H7 (cell line): ENCODE measurements around the gene HNRNPUL2. TPM values are rescaled to one million over a fixed set of nuclear protein-coding genes. Genes with fewer than 3 reads are reported as not detected.
"Not testable (repeated sequence)": the region's sequence is repeated elsewhere in the genome, so short reads cannot be mapped to it uniquely, and the experiment has no call there.

Source experiments
- DNase-seq: peaks from one replicate; pipeline ENCODE4 v3.0.0; 2012
- H3K27me3 ChIP-seq: 2 replicates; pipeline ENCODE4 v1.6.0; 2011; ENCODE audit warnings: mild to moderate bottlenecking, low read length; ENCODE audit not compliant: control insufficient read depth, insufficient read depth
- H3K36me3 ChIP-seq: replicated peaks from 2 replicates; pipeline ENCODE4 v1.5.1; 2011; ENCODE audit warnings: low read length; ENCODE audit not compliant: control insufficient read depth, insufficient read depth
- H3K4me3 ChIP-seq: 2 replicates; pipeline ENCODE4 v1.5.1; 2011; ENCODE audit warnings: low read depth, mild to moderate bottlenecking, control low read depth, low read length, moderate library complexity; ENCODE audit not compliant: insufficient read depth
- total RNA-seq: library from RNA; depleted of rRNA; stranded (reverse); fragments of >200 nt; shearing (Covaris generic); gene quantifications from 2 replicates; pipeline ENCODE4 v1.2.3, GENCODE V29; 2014

The HNRNPUL2 gene
- total RNA-seq, 1 experiment from 2014 or later = 7.3 TPM

- no peaks in the 10 kb centered on the region for H3K27me3 ChIP-seq
- no peak for DNase-seq
- H3K36me3 ChIP-seq = peaks cover 16% of the 10 kb centered on the region
- H3K4me3 ChIP-seq = no peak overlapping the region
Measured at GRCh38 chr11:62747475-62748160, 20.4 kb upstream of the HNRNPUL2 start.

GRCh38 chr11:62737196-62737595, 9.9 kb upstream of the HNRNPUL2 start:
- no peaks in the 10 kb centered on the region for H3K27me3 ChIP-seq
- peaks cover 11% of the 10 kb centered on the region for H3K36me3 ChIP-seq
- no peak for DNase-seq
- no peak overlapping the region for H3K4me3 ChIP-seq

DNA sequence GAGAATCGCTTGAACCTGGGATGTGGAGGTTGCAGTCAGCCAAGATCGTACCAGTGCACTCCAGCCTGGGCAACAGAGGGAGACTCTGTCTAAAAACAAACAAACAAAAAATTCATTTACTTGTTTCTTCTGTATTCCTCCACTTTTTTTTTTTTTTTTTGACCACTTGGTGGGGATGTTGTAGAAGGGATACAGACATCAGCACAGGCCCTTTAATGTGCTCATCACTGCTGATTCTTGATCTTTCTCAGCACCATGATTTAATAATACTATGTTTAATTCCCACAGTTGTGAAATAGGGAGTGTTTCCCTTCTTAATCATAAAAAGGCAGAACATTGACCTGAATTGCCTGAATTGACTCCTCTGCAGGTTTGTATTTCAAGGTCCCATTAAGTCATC, 5.6 kb upstream of the HNRNPUL2 start:
- Histone ChIP-seq H3K27me3 (no peaks in the 10 kb centered on the region), H3K36me3 (peaks cover 6% of the 10 kb centered on the region), H3K4me3 (no peak overlapping the region)
- DNase-seq = no peak

GRCh38 chr11:62730076-62730475, 2.8 kb upstream of the HNRNPUL2 start:
- not testable (repeated sequence) for H3K36me3 ChIP-seq, DNase-seq, H3K27me3 ChIP-seq, H3K4me3 ChIP-seq

- Histone ChIP-seq H3K36me3 (peaks cover 9% of the 10 kb centered on the region), H3K4me3 (peak within 1 kb of the TSS; percentile 99), H3K27me3 (no peaks in the 10 kb centered on the region)
- DNase-seq = peak; percentile 87
Measured at GRCh38 chr11:62728171-62728988, 1.1 kb upstream of the HNRNPUL2 start, which contains the start of gene TTC9C. Gene TTC9C (plus strand): TSS chr11:62728486. CDS start chr11:62728849, 363 bp downstream.

- Histone ChIP-seq H3K4me3 (peak overlapping the region; percentile 99), H3K27me3 (no peaks in the 10 kb centered on the region), H3K36me3 (peaks cover 13% of the 10 kb centered on the region)
- peak; percentile 90 for DNase-seq
Measured at GRCh38 chr11:62727872-62728170, 564 bp upstream of the HNRNPUL2 start.

- DNase-seq = no peak
- Histone ChIP-seq H3K27me3 (no peaks in the 10 kb centered on the region), H3K36me3 (peaks cover 23% of the 10 kb centered on the region), H3K4me3 (peak overlapping the region; percentile 99)
Measured at GRCh38 chr11:62726915-62727164, 417 bp downstream of the HNRNPUL2 start.

DNA sequence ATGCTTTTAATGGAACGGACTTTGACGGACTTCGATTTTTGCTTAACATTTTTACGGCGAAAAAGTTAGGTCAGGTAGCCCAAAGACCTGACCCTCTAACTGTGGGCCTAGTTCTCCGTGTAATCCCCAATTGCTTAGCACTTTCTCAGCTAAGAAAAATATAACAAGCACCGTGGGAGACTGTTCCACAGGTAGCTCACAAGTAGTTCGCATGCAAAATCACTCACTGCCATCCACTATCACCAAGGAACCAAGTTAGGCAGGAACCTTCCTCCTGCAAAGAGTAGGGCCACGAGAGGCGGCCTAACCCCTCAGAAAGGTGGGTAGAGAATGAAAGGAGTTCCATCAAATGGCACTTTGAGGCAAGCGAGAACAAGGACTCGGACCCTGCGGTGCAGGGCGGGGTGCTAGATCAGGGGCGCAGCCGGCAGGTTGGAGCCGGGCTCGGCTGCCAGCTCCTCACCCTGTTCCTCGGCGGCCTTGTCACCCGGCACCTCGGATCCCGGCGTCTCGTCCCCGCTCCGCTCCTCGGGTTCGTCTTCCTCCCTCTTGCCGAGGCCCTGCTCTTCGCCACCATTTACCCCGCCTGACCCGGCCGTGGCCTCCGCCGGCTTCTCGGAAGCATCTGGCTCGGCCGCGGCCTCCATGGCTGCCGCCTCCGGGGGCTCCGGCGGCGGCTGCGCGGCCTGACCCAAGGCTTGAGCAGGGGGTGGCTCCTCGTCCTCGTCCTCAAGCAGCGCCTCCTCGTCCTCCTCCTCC, 922 bp downstream of the HNRNPUL2 start:
- no peak for DNase-seq
- H3K36me3 ChIP-seq = peaks cover 28% of the 10 kb centered on the region
- peak overlapping the region; percentile 99 for H3K4me3 ChIP-seq
- no peaks in the 10 kb centered on the region for H3K27me3 ChIP-seq

- peak overlapping the region; percentile 99 for H3K4me3 ChIP-seq
- no peaks in the 10 kb centered on the region for H3K27me3 ChIP-seq
- H3K36me3 ChIP-seq = peaks cover 34% of the 10 kb centered on the region
- DNase-seq = no peak
Measured at GRCh38 chr11:62725646-62726045, 1.6 kb downstream of the HNRNPUL2 start.

DNA sequence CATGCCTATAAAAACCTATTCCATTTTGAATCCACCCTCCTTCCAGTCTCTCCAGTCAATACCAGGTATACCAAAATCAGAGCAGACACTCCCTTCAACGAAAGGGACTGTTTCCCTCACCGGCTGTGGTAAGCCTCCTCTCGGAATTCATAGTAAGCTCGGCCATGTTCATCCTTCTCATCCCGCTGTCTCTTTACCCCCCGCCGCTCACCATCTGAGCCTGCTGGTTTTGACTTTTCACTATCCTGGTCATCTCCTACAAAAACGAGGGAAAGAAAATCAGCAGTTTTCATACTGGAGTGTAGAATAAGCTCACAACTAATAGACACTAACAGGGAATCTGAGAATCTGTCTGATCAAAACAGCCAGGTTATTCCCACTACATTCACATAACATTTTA, 3.1 kb downstream of the HNRNPUL2 start:
- H3K4me3 ChIP-seq = no peak overlapping the region
- H3K36me3 ChIP-seq = peaks cover 45% of the 10 kb centered on the region
- no peak for DNase-seq
- H3K27me3 ChIP-seq = no peaks in the 10 kb centered on the region

GRCh38 chr11:62721994-62722393, 5.3 kb downstream of the HNRNPUL2 start:
- Histone ChIP-seq H3K27me3 (no peaks in the 10 kb centered on the region), H3K36me3 (peaks cover 57% of the 10 kb centered on the region), H3K4me3 (no peak overlapping the region)
- peak; percentile 48 for DNase-seq

DNA sequence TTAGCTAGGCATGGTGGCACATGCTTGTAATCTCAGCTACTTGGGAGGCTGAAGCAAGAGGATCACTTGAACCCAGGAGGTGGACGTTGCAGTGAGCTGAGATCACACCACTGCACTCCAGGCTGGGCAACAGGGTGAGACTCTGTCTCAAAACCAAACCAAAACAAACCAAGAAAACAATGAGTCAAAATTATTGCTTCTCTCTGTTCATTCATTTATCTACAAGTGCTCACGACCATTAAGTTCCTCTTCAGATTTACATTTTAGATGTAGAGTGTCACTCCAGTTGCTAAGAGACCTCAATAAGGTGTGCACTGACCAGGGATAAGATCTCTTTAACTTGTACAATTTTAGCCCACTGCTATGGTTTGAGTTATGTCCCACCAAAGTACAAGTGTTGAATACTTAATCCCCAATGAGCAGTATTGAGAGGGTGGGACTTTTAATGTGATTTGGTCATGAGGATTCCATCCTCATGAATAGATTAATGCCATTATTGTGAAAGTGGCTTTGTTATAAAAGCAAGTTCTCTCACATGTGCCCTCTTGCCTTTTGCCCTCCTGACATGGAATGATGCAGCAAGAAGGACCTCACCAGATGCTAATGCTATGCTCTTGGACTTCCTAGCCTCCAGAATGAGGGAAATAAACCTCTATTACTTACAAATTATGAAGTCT, 7.8 kb downstream of the HNRNPUL2 start:
- DNase-seq = no peak
- H3K4me3 ChIP-seq = no peak overlapping the region
- H3K36me3 ChIP-seq = peaks cover 78% of the 10 kb centered on the region
- no peaks in the 10 kb centered on the region for H3K27me3 ChIP-seq

DNA sequence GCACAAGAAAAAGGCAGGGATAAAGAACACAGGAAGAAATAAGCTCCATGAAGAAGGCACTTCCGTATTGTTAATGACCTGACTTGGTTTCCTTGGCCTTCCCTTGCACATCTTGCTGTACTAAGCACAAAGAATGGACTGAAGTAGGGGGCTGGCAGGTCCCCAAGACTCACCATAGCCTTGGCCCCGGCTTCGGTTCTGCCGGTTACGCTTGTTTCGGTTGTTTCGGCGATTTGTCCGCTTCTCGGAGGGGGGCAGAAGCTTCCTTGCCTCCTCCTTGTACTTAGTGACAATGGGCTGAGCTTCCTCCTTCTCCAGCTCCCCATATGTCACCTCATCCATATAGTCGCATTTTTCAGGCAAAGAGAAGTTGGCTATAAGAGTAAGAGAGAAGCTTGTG, 10.4 kb downstream of the HNRNPUL2 start:
- DNase-seq = no peak
- no peak overlapping the region for H3K4me3 ChIP-seq
- no peaks in the 10 kb centered on the region for H3K27me3 ChIP-seq
- peaks cover 70% of the 10 kb centered on the region for H3K36me3 ChIP-seq

DNA sequence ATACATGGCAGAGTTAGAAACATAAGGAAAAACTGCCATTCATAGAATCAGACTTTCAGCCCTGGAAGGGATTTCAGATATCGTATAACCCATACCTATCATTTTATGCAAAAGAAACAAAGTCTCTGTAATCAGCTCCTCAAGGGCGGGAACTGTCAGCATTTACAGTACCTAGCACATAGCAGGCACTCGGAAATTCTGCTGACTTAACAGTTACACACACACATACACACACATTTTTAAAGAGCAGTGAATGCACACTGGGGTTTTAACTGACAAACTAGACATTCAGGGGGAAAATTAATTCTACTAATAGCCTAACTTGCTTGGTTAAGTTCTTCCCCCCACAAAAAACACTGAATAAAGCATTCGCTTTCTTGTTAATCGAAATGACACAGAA, 11.1 kb downstream of the HNRNPUL2 start:
- peaks cover 65% of the 10 kb centered on the region for H3K36me3 ChIP-seq
- DNase-seq = no peak
- no peak overlapping the region for H3K4me3 ChIP-seq
- no peaks in the 10 kb centered on the region for H3K27me3 ChIP-seq
